ENCODE data around the gene ARID1B. TPM values are rescaled to one million over a fixed set of nuclear protein-coding genes. Genes with fewer than 3 reads are reported as not detected.

ARID1B gene
- total and polyA plus RNA-seq, 2 experiments from 2014 or later, result 32.9 to 67.0 TPM

- no peak overlapping the region for H3K27ac ChIP-seq
- WGBS (ENCODE audit: low lambda C conversion rate, missing lambda C conversion rate), result 36% methylated on average over 3 of the region's 3 CpGs
- H3K4me3 ChIP-seq, result no peak overlapping the region
- H3K79me2 ChIP-seq, result no peaks in the 10 kb centered on the region
- H3K4me2 ChIP-seq, result no peak overlapping the region
- no peaks in the 10 kb centered on the region for H3K9me3 ChIP-seq (ENCODE audit: low read depth)
- no peaks in the 10 kb centered on the region for H3K4me1 ChIP-seq (ENCODE audit: insufficient read depth)
- H4K20me1 ChIP-seq (ENCODE audit: insufficient read depth, poor library complexity, severe bottlenecking), result no peaks in the 10 kb centered on the region
- H3K27me3 ChIP-seq, result no peaks in the 10 kb centered on the region
- H3K9me2 ChIP-seq (replicated peaks; ENCODE audit: insufficient read depth), result no peaks in the 10 kb centered on the region
- TF ChIP-seq CTCF (IDR thresholded peaks at IDR 0.05; ENCODE audit: poor library complexity) (no peak), EZH2 (IDR thresholded peaks at IDR 0.05; ENCODE audit: borderline replicate concordance) (no peak), EZH2phosphoT487 (IDR thresholded peaks at IDR 0.05; ENCODE audit: low read depth, severe bottlenecking, unreplicated experiment) (no peak)
- H3K36me3 ChIP-seq (replicated peaks; ENCODE audit: insufficient read depth, low read depth), result no peaks in the 10 kb centered on the region
- no peak overlapping the region for H2AFZ ChIP-seq
- DNase-seq (ENCODE audit: low spot score), result no peak
These were observed 29.5 kb upstream of the ARID1B start for GRCh38 chr6:156747715-156748114.

- Histone ChIP-seq H3K4me2 (no peak overlapping the region), H3K27ac (no peak overlapping the region), H3K36me3 (replicated peaks; ENCODE audit: insufficient read depth, low read depth) (no peaks in the 10 kb centered on the region), H4K20me1 (ENCODE audit: insufficient read depth, poor library complexity, severe bottlenecking) (no peaks in the 10 kb centered on the region), H3K4me1 (ENCODE audit: insufficient read depth) (no peaks in the 10 kb centered on the region), H3K4me3 (no peak overlapping the region), H2AFZ (no peak overlapping the region), H3K9me3 (ENCODE audit: low read depth) (no peaks in the 10 kb centered on the region), H3K27me3 (no peaks in the 10 kb centered on the region), H3K79me2 (no peaks in the 10 kb centered on the region), H3K9me2 (replicated peaks; ENCODE audit: insufficient read depth) (no peaks in the 10 kb centered on the region)
- TF ChIP-seq CTCF (IDR thresholded peaks at IDR 0.05; ENCODE audit: poor library complexity) (no peak), EZH2 (IDR thresholded peaks at IDR 0.05; ENCODE audit: borderline replicate concordance) (no peak), EZH2phosphoT487 (IDR thresholded peaks at IDR 0.05; ENCODE audit: low read depth, severe bottlenecking, unreplicated experiment) (no peak)
- no peak for DNase-seq (ENCODE audit: low spot score)
- 82% methylated on average over 1 of the region's 1 CpG for WGBS (ENCODE audit: low lambda C conversion rate, missing lambda C conversion rate)
These were observed 28.7 kb upstream of the ARID1B start for GRCh38 chr6:156748504-156748903.

- no peak for DNase-seq (ENCODE audit: low spot score)
- TF ChIP-seq EZH2phosphoT487 (IDR thresholded peaks at IDR 0.05; ENCODE audit: low read depth, severe bottlenecking, unreplicated experiment) (no peak), EZH2 (IDR thresholded peaks at IDR 0.05; ENCODE audit: borderline replicate concordance) (no peak), CTCF (IDR thresholded peaks at IDR 0.05; ENCODE audit: poor library complexity) (no peak)
- 74% methylated on average over 10 of the region's 10 CpGs for WGBS (ENCODE audit: low lambda C conversion rate, missing lambda C conversion rate)
- Histone ChIP-seq H3K9me3 (ENCODE audit: low read depth) (no peaks in the 10 kb centered on the region), H3K27ac (no peak overlapping the region), H3K4me2 (no peak overlapping the region), H4K20me1 (ENCODE audit: insufficient read depth, poor library complexity, severe bottlenecking) (no peaks in the 10 kb centered on the region), H3K36me3 (replicated peaks; ENCODE audit: insufficient read depth, low read depth) (no peaks in the 10 kb centered on the region), H3K79me2 (no peaks in the 10 kb centered on the region), H3K27me3 (no peaks in the 10 kb centered on the region), H3K4me1 (ENCODE audit: insufficient read depth) (no peaks in the 10 kb centered on the region), H3K4me3 (no peak overlapping the region), H3K9me2 (replicated peaks; ENCODE audit: insufficient read depth) (no peaks in the 10 kb centered on the region), H2AFZ (no peak overlapping the region)
These were observed 24.4 kb upstream of the ARID1B start for GRCh38 chr6:156752666-156753301.
